ENCODE measurements around the gene HSH2D. TPM values are rescaled to one million over a fixed set of nuclear protein-coding genes. Genes with fewer than 3 reads are reported as not detected.

HSH2D gene
- total and polyA plus RNA-seq, 2 of the 13 experiments (the other 11 are each of a cell fraction or from before 2014, with no cell fraction given), result 0.69 to 3.2 TPM

GRCh38 chr19:16185123-16185767 lies 41.8 kb downstream of the HSH2D start, which contains the start of gene FAM32A (continued):
- TF ChIP-seq DMAP1 (CRISPR knock-in tag; IDR thresholded peaks at IDR 0.05), result peak; percentile 72; the same call in 1 of the 2 replicates
- TF ChIP-seq ZNF597 (CRISPR knock-in tag; IDR thresholded peaks at IDR 0.05), result no peak
- no peak for TF ChIP-seq RBM22 (optimal IDR thresholded peaks at IDR 0.05; ENCODE audit: low read length)
- TF ChIP-seq HNF4G (IDR thresholded peaks at IDR 0.05; ENCODE audit: borderline replicate concordance, low read depth, low read length), result no peak
- TF ChIP-seq HNF4G (CRISPR knock-in tag; IDR thresholded peaks at IDR 0.05; ENCODE audit: borderline replicate concordance, low read depth), result no peak
- no peak for TF ChIP-seq MBD4 (IDR thresholded peaks at IDR 0.05; ENCODE audit: borderline replicate concordance, low read length)
- TF ChIP-seq ZBTB8A (CRISPR knock-in tag; IDR thresholded peaks at IDR 0.05; ENCODE audit: borderline replicate concordance, low read depth), result no peak
- no peak for TF ChIP-seq ZNF207 (IDR thresholded peaks at IDR 0.05; ENCODE audit: borderline replicate concordance)
- no peak for TF ChIP-seq NPAS2 (CRISPR knock-in tag; IDR thresholded peaks at IDR 0.05; ENCODE audit: borderline replicate concordance)
- TF ChIP-seq CBX1 (IDR thresholded peaks at IDR 0.05; ENCODE audit: low read depth), result peak; percentile 12
- no peak for TF ChIP-seq NBN (conservative IDR thresholded peaks at IDR 0.05)
- no peak; the same call in 1 of the 2 replicates for TF ChIP-seq ZNF331 (CRISPR knock-in tag; IDR thresholded peaks at IDR 0.05)
- TF ChIP-seq RNF2 (conservative IDR thresholded peaks at IDR 0.05; ENCODE audit: low read depth), result no peak
- 0 out of 2 replicates have a peak, but pooled peaks have one; percentile 19 for TF ChIP-seq DNMT3B (CRISPR knock-in tag; conservative IDR thresholded peaks at IDR 0.05)
- TF ChIP-seq ZNF18 (CRISPR knock-in tag; IDR thresholded peaks at IDR 0.05; ENCODE audit: insufficient replicate concordance), result no peak
- no peak for TF ChIP-seq ZNF496 (CRISPR knock-in tag; IDR thresholded peaks at IDR 0.05; ENCODE audit: insufficient replicate concordance)
- no peak for TF ChIP-seq ZNF674 (CRISPR knock-in tag; IDR thresholded peaks at IDR 0.05; ENCODE audit: low read depth)
- no peak for TF ChIP-seq ZNF414 (CRISPR knock-in tag; IDR thresholded peaks at IDR 0.05)
- TF ChIP-seq TEF (CRISPR knock-in tag; IDR thresholded peaks at IDR 0.05), result no peak
- TF ChIP-seq MEF2D (CRISPR knock-in tag; IDR thresholded peaks at IDR 0.05), result 0 out of 2 replicates have a peak, but pooled peaks have one; percentile 41
- no peak for TF ChIP-seq PAWR (CRISPR knock-in tag; IDR thresholded peaks at IDR 0.05; ENCODE audit: borderline replicate concordance)
- TF ChIP-seq ZNF615 (CRISPR knock-in tag; IDR thresholded peaks at IDR 0.05; ENCODE audit: borderline replicate concordance), result no peak
- no peak for TF ChIP-seq MTERF4 (CRISPR knock-in tag; IDR thresholded peaks at IDR 0.05)
- peak; percentile 64; the same call in 1 of the 2 replicates for TF ChIP-seq CBX5 (CRISPR knock-in tag; IDR thresholded peaks at IDR 0.05; ENCODE audit: borderline replicate concordance)
- TF ChIP-seq KLF9 (CRISPR knock-in tag; IDR thresholded peaks at IDR 0.05; ENCODE audit: low read depth), result peak; percentile 28; the same call in 1 of the 2 replicates
- no peak for TF ChIP-seq ARID2 (CRISPR knock-in tag; IDR thresholded peaks at IDR 0.05; ENCODE audit: borderline replicate concordance)
